Fibroblast of skin of right biceps (primary cell): Measurements from ENCODE around the gene PTPRH.
"Not testable (repeated sequence)": the region's sequence is repeated elsewhere in the genome, so short reads cannot be mapped to it uniquely, and the experiment has no call there.

Experiments
- DNase-seq: peaks from one replicate; pipeline ENCODE4 v3.0.0-alpha.2; 2013

Gene PTPRH

DNA sequence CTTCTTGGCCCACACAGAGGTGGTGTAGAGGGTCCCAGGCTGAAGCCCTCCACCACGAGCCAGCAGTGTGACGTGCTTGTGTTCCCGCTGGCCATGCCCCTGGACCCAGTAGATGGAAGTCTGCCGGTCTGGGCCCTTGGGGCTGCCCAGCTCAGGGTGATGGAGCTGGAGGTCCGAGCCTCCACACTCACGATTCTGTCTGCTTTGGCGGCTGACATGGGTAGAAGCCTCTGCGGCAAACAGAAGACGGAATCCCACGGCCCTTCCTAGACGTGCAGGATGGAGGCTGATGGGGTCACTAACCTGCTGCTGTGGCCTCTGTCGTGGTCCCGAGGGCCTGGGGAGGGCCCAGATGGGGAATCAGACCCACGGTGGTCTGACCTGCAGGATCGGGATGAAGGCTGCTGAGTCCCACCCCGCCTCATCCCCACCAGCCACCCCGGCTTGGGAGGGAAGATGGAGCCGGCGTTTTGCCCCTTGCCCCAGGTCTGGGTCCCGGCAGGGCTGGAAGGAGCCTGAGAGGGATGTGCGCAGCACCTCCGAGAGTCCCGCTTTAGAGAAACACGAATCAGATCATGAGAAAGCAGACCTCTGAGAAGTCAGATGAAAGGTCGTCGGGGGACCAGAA lies 14.9 kb upstream of the PTPRH start:
- no peak for DNase-seq

DNA sequence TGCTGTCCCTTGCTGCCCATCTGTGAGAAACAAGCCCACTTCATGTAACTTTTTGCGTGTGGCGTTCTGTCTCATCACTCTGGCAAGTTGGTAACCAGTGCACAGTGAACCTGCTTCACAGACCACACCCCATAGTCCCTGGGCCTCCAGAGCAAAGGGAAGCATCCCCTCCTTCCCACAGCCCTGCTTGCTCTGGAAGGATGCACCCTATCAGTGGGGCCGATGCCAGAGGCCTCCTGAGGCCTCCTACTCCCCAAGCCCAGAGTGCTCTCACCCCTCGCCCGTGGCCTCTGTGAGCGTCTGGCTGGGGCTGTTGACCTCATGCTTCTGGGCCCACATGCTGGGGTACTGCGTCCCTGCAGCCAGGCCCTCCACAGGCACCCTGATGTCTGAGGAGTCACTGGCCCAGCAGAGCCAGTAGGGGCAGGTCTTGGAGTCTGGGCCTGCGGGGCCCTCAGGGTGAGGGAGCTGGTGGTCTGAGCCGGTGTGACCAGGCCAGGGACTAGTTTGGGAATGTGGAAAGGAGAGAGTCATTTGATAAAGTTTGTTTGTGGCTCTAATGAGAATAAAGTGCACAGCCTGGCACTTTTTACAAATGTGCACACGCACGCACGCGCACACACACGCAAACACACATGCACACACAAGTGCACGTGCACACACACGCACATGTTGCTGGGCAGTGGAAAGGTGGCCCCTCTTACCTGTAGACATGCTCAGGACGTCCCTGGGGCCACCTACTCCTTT lies 14.2 kb upstream of the PTPRH start:
- no peak for DNase-seq

DNA sequence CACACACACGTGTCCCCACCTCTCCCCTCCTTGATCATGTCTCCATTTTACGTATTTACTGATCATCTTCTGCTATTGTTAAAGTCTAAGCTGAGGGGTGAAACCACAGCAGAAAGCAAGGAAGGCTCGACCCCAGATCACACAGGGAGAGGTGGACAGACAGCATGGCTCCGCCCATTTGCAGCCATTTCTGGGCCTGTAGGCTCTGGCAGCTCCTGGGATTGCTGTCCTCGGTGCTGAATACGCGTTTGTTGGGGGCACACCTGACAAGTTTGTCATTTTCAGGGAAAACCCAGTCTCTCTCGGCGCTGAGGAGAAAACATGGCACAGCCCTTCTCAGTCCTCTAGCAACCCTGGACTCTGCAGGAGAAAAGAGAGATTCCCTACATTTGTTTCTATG lies 11.2 kb upstream of the PTPRH start:
- DNase-seq: no peak

DNA sequence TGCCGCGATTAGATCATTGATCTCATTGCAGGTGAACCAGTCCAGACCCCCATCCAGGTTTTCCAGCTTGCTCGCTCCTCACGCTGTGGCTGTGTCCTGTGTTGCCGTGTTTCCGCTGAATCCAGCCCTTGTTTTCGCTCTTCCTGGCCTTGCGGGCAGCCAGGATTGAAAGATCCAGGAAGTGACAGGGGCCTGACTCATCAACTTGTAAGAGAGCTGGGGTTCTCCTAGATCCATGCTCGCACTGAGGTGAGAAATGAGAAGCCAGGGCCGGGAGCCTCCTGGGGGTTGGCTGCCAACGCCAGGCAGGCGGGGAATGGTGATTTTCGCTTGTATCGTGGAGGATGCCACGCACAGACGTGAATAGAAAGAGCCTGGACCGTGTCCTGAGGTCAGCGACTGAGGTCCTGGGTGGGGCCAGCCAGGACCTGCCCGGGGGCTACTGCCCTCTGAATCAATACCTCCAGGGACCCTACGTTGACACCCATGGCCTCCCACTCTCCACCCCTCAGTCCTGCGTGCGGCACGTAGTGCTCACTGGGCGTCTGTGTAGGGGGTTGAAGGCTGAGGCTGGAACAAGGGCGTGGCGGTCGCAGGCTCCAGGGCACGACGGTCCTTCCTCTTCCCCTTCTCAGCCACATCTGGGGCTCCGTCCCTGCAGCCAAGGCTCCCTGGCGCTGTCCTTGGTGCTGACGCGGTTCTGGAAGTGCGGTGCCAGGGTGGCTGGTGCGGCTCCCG lies 7.3 kb upstream of the PTPRH start:
- DNase-seq: peak; percentile 99

DNA sequence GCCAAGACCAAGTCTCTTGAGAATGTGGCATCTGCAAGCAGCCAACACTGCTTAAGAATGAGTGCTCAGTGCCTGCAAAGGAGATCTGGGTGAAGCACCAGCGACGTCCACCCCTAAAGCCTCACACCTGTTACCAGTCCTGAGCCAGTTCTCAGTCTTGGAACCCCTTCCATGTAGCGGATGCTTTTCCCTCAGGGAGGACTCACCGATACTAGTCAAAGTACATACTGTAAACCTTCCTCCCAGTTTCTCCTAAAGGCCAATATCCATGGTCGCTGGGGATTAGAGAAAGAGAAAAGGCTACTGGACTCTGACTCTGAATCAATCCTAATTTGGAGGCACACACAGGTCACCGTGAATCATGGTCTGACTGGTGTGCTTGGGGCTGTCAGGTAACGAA lies 4.2 kb upstream of the PTPRH start:
- DNase-seq: no peak

DNA sequence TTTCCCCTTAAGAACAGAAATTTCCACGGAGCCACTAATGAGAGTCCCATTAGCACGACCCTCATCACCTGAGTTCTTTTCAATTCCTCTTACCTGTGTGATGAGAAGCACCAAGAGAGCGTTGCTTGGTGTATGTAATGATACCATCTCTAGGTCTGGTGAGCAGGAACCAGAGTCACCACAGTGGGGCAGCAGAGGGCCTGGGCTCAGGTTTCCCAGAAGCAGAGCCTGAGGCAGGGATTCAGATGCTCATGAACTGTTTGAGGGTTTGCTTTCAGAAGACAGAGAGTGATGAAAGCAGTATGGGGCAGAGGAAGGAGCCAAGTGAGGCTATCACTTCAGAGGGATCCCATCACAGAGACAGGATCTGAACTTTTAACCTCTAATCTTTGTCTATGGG lies 3.1 kb upstream of the PTPRH start:
- DNase-seq: no peak

DNA sequence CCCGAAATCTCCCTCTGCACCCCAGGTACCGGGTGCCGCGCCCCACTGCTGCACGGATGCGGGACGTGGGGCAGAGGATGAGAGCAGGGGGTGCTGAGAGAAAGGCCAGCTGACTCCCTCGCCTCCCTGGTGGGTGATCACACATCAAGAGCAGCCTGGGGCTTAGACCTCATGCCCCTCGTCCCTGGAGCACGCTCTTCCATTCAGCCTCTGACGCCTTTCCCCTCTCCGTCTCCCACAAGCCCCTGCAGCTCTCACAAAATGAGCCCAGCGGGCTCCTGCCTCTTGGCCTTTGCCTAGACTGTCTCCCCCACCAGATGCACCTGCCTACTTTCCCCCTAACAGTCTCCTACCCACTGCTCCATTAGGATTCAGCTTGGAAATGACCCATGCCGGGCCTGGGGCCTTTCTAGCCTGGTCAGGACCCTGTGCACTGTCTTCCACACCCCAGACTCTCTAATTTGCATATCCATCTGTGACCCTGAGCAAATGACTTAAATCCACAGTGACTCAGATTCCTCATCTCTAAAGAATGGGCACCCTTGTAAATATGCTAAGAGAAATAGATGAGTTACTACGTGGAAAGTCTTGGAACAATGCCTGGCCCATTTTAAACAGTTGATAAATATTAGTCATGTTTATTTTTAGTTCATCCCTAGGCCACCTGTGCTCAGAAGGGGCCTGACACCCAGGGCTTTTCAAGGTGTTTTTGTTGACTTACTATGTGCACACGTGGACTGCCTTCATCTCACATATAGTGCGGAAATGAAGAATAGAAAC lies 582 bp upstream of the PTPRH start:
- peak; percentile 96 for DNase-seq

DNA sequence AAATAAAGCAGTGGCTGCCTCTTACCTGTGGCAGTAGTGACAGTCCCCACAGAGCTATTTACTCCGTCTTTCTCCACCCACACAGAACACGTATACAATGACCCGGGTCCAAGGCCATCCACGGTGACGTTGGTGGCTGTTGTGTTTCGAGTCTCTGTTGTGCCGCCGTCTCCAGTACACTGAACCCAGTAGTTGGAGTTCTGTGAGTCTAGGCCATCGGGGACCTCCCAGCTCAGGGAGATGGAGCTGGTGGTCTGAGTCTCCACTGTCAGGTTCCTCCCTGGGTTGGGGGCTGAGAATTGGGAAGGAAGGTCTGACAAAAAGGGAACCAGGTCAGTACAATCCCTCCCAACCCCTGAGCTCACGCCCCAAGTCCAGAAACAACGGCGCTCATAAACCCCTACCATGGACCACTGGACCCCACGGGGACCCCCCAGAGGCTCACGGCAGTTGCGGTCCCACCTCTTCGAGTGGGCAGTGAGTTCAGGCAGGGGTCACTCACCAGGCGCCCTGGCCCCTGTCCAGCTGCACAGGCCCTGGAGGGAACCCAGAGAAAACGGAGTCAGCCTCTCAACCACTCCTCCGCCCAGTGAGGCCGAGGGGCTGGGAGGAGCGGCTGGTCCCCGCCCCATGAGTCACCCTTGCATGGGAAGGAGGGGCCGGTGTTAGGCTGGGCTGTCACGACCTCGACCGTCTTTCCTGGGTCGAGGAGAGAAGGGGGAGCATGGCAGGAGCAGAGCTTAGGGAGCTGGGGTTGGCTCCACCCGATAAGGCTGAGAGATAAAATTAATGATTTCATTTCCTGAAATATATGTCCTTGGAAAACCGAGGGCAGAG lies 2.4 kb downstream of the PTPRH start:
- peak; percentile 90 for DNase-seq

DNA sequence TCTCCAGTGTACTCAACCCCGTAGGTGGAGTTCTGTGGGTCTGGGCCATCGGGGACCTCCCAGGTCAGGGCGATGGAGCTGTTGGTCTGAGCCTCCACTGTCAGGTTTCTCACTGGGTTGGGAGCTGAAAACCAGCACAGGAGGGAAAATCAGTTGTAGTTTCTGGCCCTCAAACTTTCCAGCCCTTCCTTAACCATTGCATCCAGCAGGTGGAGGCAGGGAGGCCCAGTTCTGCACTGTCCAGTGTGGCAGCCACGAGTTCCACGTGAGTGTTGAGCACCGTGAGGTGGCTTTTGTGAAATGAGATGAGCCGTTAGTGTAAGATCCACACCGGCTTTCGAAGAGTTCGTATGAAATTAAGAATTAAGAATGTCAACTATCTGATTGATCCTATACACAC lies 7.1 kb downstream of the PTPRH start:
- not testable (repeated sequence) for DNase-seq

DNA sequence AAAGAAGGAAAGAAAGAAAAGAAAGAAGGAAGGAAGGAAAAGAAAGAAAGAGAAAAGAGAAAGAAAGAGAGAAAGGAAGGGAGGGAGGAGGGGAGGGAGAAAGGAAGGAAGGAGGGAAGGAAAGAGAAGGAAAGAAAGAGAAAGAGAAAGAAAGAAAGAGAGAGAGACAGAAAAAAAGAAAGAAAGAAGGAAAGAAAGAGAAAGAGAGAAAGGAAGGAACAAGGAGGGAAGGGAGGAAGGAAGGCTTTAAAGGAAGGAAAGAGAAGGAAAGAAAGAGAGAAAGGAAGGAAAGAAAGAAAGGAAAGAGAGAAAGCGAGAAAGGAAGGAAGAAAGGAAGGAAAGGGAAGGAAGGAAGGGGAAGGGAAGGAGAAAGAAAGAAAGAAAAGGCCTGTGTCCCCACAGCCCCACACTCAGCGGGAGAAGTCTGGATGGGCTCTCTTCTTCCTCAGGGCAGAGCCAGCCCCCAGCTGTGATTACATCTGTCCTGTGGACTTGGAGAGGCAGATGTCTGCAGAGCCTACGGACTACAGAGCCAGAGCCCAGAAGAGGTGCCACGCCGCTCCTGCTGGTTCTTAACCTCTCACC lies 9.6 kb downstream of the PTPRH start:
- DNase-seq: no peak

DNA sequence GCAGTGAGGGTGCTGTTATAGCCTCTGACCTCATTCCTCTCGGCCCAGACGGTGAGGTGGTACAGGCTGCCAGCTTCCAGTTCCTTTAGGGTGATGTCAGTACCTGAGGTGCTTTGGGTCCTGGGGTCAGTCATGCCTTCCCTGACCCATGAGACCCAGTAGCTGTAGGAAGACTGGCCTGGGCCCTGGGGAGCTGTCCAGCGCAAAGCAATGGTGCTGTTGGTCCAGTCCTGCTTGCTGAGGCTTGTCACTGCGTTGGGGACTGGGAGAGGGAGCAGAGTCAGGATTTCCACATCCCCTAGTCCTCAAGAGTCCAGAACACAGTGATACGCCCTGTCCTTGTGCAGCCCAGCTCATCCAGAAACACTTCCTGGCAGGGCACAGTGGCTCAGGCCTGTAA lies 10.7 kb downstream of the PTPRH start:
- DNase-seq: no peak

DNA sequence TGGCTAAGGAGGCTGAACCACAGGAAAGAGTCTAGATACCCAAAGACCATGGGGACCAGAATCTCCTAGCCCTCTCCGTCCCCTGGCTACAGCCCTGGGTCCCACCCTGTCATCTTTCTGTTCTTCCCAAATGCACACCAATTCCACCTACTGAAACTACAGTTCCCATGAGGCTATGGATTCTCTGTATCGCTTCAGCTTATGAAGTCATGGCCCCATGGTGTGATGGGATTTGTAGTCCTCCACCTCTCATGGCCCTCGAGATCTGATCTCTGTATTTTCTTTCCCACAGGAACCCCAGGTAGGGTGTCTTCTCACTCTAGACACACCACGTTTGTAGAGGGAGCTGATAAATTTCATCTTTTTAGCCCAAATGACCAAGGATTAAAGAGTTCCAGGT lies 11.8 kb downstream of the PTPRH start:
- no peak for DNase-seq

DNA sequence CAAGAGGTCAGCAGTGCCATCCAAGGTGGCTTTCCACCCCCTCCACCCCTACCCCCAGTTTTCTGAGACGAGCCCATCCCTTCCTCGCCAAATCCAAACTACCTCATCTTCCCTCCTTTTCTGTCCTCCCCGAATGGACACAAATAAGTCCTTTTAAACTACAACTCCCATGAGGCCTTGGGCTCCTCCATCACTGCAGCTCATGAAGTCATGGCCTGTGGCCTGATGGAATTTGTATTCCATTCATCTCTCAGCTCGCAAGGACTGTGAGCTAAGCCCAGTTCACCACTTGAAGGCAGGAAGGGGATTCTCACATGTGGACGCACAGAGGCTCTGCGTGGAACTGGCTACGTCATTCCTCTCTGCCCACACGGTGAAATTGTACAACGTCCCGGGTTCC lies 12.5 kb downstream of the PTPRH start:
- DNase-seq: no peak

DNA sequence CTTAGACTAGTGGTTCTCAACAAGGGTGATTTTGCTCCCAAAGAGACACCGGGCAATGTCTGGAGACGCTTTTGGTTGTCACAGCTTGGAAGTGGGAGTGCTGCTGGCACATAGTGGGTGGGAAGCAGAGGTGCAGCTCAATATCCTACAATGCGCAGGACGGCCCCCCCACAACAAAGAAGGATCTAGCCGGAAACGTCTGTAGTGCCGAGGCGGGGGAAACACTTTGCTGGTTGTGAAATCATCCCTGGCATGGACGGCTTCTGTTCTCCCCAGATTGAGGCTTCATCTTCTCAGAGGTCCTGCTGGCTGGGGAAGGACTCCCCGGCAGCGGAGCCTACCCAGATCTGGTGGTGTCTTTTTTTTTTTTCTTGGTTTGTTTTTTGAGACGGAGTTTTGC lies 15.8 kb downstream of the PTPRH start:
- DNase-seq: no peak

DNA sequence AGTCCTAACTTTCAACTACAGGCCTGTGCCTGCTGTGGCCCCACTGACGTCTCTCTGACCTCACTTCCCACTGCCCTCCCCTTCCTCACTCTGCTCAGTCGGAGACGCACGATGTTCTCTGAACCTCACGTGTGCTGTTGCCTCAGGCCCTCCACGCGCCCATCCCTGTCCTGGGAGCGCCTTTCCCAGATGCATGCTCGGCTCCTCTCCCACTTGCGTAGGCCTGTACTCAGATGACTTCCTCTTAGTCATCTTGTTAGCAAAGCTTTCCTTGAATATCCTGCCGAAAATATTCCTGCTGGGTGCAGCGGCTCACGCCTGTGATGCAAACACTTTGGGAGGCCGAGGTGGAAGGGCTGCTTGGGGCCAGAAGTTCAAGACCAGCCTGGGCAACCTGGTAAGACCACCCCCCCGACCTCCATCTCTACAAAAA lies 19.9 kb downstream of the PTPRH start:
- DNase-seq: peak; percentile 87

DNA sequence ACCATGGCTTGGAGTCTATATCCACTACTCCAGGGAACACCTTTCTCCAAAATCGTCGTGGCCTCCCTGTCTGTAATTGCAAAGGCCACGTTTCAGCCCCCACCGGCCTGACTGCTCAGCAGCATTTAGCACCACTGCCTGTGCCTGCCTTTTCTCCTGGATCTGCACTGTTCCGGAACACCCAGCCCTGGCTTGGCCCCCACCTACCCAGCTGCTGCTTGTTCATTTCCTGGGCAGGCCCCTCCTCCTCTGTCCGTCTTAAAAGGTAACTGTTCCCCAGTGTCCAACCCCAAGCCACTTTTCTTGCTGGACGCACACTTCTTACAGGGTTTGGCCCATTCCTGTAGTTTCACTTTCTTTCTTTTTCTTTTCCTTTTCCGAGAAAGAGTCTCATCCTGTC lies 20.7 kb downstream of the PTPRH start:
- DNase-seq: no peak

DNA sequence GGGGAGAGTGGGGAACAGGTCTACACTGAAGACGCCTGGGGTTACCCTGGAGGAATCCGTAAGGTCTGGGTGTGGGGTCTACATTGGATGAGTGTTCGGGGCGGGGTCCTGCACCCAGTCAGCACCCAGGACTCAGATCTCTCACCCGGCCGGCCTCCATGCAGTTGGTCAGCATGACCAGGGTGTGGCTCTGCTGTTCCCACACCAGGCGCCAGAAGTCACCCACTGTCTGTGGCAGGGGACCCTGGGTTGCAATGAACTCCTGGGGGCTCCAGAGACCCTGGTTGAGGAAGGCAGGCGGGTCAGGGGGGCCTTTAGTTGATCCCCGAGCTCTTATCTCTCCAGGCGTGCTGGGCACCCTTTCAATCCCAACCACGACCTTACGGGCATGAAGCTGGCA lies 23.2 kb downstream of the PTPRH start:
- DNase-seq: no peak

DNA sequence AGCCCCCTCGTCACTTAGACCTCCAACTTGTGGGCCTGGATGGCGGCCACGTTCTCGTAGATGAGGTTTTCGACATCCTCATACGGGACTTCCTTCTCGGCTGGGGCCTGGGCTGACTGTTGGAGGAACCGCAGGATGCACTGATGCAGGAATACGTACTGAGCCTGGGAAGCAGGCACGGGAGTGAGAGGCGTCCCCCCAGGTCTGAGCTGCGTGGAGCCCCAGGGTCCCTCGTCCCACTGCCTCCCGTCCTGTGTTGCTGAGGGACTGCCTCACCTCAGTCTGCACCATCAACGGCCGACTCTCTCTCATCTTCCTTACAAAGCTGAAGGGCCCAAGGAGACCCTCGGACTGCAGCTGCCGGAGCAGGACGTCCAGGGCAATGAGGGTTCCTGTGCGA lies 27.6 kb downstream of the PTPRH start:
- DNase-seq: no peak

DNA sequence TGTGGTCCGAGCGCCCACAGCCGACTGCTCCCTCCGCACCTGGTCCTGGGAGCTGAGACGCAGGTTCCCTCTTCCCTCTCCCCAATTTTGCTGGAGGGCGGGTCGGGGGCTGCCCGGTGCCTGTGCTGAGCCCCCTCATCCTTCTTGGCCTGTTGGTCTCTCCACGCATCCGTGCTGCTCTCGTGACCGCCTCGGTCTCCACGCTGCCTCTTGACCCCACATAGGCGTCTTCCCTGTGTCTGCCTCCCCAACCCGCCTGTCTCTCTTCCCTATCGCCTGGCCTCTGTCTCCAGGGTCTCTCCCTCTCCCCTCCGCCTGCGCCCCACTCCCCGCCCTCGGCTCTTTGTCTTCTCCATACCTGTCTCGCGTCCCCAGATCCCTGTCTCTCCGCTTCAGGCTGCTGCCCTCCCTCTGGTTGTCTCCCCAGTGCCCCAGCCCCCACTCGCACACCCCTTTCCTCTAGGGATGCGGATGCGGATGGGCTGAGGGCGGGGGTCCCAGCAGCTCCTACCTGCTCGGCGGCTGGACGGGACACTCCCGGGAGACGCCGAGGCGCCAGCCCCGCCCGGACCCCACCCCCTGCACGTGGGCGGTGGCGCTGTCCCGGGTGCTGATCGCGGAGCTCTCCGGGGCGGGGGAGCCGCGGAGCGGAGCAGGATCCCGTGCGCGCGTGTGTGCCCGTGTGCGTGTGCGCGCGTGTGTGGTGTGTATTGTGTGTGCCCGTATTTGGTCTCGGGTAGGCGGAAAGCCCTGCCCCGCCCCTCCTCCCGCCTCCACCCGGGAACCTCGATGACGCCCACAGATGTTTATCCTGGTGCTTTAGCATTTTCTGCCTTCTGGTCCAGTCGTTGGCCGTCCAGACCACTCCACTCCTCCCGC lies 29.5 kb downstream of the PTPRH start, which contains the start of gene SYT5:
TSS of gene SYT5 (minus strand) at position 684 of the 879 bp plus-strand sequence. CDS start 1,248 bp downstream, outside the sequence.
- no peak for DNase-seq

DNA sequence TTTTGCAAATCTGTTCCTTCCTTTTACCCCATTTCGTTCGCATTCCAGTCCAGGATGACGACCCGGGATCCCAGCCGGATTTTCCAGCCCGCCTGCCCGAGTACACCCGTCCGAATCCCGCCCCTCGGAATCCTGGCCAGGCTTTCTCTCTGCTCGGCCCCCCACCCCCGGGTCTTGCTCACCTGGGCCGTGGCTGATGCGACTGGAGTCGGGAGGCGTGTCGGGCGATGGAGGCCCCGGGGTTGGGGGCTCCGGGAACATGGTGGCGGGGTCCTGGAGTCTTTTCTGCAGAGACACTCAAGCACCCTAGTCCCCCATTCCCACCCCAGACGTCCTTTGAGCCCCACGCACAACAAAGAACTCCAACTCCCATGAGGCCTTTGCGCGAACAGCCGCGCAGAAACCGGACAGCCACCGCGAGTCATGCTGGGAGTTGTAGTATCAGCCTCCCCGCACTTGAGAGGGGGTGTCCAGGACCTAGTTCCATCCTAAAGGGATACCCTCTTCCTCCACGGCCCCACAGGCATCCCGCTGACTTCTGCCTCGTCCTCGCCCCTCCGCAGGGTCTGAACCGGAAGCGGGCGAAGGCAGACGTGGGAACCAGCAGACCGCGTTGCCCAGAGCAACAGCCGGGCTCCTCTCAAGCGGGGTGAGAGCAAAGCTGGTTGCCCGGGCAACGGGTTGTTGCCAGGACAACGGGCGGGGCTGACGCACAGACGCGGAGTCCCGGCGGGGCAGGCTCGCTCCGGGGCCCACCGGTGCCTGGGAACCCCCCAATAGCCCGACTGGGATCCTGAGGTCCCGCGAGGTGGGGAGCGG lies 30.3 kb downstream of the PTPRH start:
- DNase-seq: peak; percentile 82
